Trophoblast cell (in vitro differentiated cells and primary cell): ENCODE data around the gene SPOCK1.

Experiments used
- DNase-seq, 2 donors: peaks; one replicate each; pipeline ENCODE4 v3.0.0-alpha.2; 2016
- H2AFZ ChIP-seq: 2 replicates; pipeline ENCODE4 v1.6.1; 2013; ENCODE audit warnings: low read length, moderate library complexity, mild to moderate bottlenecking; ENCODE audit not compliant: insufficient read depth, poor library complexity
- H2AK5ac ChIP-seq: 2 replicates; pipeline ENCODE4 v1.6.1; 2013; ENCODE audit warnings: mild to moderate bottlenecking, low read length
- H2BK120ac ChIP-seq: 2 replicates; pipeline ENCODE4 v1.6.1; 2013; ENCODE audit warnings: low read length, mild to moderate bottlenecking, moderate library complexity; ENCODE audit not compliant: insufficient read depth, poor library complexity
- H2BK12ac ChIP-seq: 2 replicates; pipeline ENCODE4 v1.6.1; 2013; ENCODE audit warnings: mild to moderate bottlenecking, low read length, moderate library complexity
- H2BK5ac ChIP-seq: 2 replicates; pipeline ENCODE4 v1.6.1; 2013; ENCODE audit warnings: low read length, low read depth, moderate library complexity, mild to moderate bottlenecking; ENCODE audit not compliant: poor library complexity
- H3K14ac ChIP-seq: 2 replicates; pipeline ENCODE4 v1.6.1; 2013; ENCODE audit warnings: mild to moderate bottlenecking, low read length
- H3K18ac ChIP-seq: 2 replicates; pipeline ENCODE4 v1.6.1; 2013; ENCODE audit warnings: mild to moderate bottlenecking, low read length
- H3K23ac ChIP-seq: 2 replicates; pipeline ENCODE4 v1.6.1; 2013; ENCODE audit warnings: low read length
- H3K27ac ChIP-seq: 2 replicates; pipeline ENCODE4 v1.5.1; 2013; ENCODE audit warnings: low read depth, mild to moderate bottlenecking, inconsistent platforms, low read length, moderate library complexity
- H3K27me3 ChIP-seq: 2 replicates; pipeline ENCODE4 v1.6.1; 2013; ENCODE audit warnings: inconsistent platforms, mild to moderate bottlenecking, low read length, moderate library complexity; ENCODE audit not compliant: insufficient read depth
- H3K36me3 ChIP-seq, 2 experiments: 1 replicate in 1 of 2; 2 replicates in 1 of 2; pipeline ENCODE4 v1.6.1; 2013; ENCODE audit warnings: low read length in 2 of 2, mild to moderate bottlenecking in 2 of 2, moderate library complexity in 1 of 2; ENCODE audit not compliant: insufficient read depth in 2 of 2, control insufficient read depth in 1 of 2
- H3K4ac ChIP-seq: 2 replicates; pipeline ENCODE4 v1.6.1; 2013; ENCODE audit warnings: low read depth, mild to moderate bottlenecking, low read length, moderate library complexity
- H3K4me1 ChIP-seq, 2 experiments: 1 replicate in 1 of 2; 2 replicates in 1 of 2; pipeline ENCODE4 v1.6.1; 2013; ENCODE audit warnings: low read length in 2 of 2, mild to moderate bottlenecking in 2 of 2, moderate library complexity in 1 of 2; ENCODE audit not compliant: insufficient read depth in 2 of 2, control insufficient read depth in 1 of 2
- H3K4me2 ChIP-seq: 2 replicates; pipeline ENCODE4 v1.6.1; 2013; ENCODE audit warnings: inconsistent platforms, mild to moderate bottlenecking, low read length, moderate library complexity
- H3K4me3 ChIP-seq: 2 replicates; pipeline ENCODE4 v1.5.1; 2013; ENCODE audit warnings: mild to moderate bottlenecking, low read depth, low read length, inconsistent platforms
- H3K79me1 ChIP-seq: one replicate; pipeline ENCODE4 v1.6.1; 2013; ENCODE audit warnings: low read length
- H3K79me2 ChIP-seq: 2 replicates; pipeline ENCODE4 v1.6.1; 2013; ENCODE audit warnings: low read length, mild to moderate bottlenecking; ENCODE audit not compliant: control insufficient read depth, insufficient read depth, poor library complexity
- H3K9ac ChIP-seq: 2 replicates; pipeline ENCODE4 v1.6.1; 2013; ENCODE audit warnings: mild to moderate bottlenecking, low read length
- H3K9me3 ChIP-seq: 2 replicates; pipeline ENCODE4 v1.6.1; 2013; ENCODE audit warnings: low read depth, mild to moderate bottlenecking, control low read depth, inconsistent platforms, low read length; ENCODE audit not compliant: insufficient read depth
- H4K12ac ChIP-seq: 2 replicates; pipeline ENCODE4 v1.6.1; 2013; ENCODE audit warnings: low read depth, mild to moderate bottlenecking, low read length, moderate library complexity
- H4K8ac ChIP-seq: 2 replicates; pipeline ENCODE4 v1.6.1; 2013; ENCODE audit warnings: low read depth, mild to moderate bottlenecking, low read length, moderate library complexity
- H4K91ac ChIP-seq: one replicate; pipeline ENCODE4 v1.6.1; 2013; ENCODE audit warnings: low read depth, mild to moderate bottlenecking, low read length, moderate library complexity
- WGBS: extraction: QIAGEN DNeasy Blood & Tissue Kit; methylation state at CpG from one replicate; pipeline ENCODE4 v1.1.7; 2013; ENCODE audit warnings: missing lambda C conversion rate; ENCODE audit not compliant: insufficient read length, insufficient coverage; ENCODE audit errors: extremely low coverage; 5-methylcytosine and 5-hydroxymethylcytosine counted together

SPOCK1 gene

DNA sequence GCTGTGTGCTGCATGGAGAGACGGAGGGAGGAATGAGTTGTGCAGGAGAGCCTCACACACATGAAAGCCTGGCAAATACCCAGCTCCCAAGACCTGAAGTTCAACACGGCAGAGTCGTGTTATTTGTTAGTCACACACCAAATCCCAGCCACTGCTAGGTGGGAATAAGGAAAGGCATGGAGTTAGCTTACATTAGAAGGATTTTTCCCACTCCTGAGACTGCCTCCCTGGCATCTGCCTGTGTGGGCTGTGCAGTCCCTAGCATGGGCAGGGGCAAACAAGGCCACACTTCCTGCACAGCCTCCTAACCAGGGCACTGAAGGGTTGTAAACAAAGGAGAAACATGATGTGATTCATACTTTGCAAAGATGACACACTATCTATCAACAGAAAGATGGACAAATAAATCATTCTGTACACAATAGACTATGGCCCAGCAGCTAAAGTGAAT, 306.8 kb downstream of the SPOCK1 start:
- no peak overlapping the region for H2BK12ac ChIP-seq
- H4K91ac ChIP-seq: no peak overlapping the region
- no peak overlapping the region for H2AFZ ChIP-seq
- H3K9me3 ChIP-seq: no peaks in the 10 kb centered on the region
- H3K23ac ChIP-seq: no peak overlapping the region
- H3K14ac ChIP-seq: no peak overlapping the region
- H3K4me3 ChIP-seq: no peak overlapping the region
- no peak overlapping the region for H3K4ac ChIP-seq
- H3K27ac ChIP-seq: no peak overlapping the region
- H3K9ac ChIP-seq: no peak overlapping the region
- H4K8ac ChIP-seq: no peak overlapping the region
- H2BK5ac ChIP-seq: no peak overlapping the region
- H2AK5ac ChIP-seq: no peak overlapping the region
- H3K4me1 ChIP-seq: peaks cover 0 to 1% of the 10 kb centered on the region in 2 experiments
- no peak for DNase-seq
- H3K18ac ChIP-seq: no peak overlapping the region
- H3K36me3 ChIP-seq: no peaks in the 10 kb centered on the region
- no peak overlapping the region for H4K12ac ChIP-seq
- no peak overlapping the region for H2BK120ac ChIP-seq
- H3K79me1 ChIP-seq: no peaks in the 10 kb centered on the region
- no peaks in the 10 kb centered on the region for H3K27me3 ChIP-seq
- no peak overlapping the region for H3K4me2 ChIP-seq
- no CpG with 5 or more reads among the region's 3 CpGs for WGBS
- no peaks in the 10 kb centered on the region for H3K79me2 ChIP-seq

DNA sequence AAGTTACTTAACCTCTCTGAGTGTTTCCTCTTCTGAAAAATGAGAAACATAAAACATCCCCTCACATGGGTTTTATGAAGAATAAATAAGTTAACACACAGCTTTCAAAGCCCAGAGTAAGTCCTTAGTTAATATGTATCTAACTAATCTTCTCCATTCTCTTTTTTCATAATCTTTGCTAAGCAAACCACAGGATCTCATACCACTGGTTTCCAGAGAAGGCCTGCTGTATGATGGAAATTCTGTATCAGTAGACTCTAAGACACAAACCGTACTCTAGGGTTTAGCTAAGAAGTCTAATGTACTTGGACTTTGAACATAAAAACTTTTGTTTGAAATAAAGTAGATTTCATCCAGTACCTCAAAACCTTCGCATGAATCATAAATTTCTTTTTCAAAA, 307.9 kb downstream of the SPOCK1 start:
- Histone ChIP-seq H3K23ac (no peak overlapping the region), H4K91ac (no peak overlapping the region), H3K14ac (no peak overlapping the region), H3K79me1 (no peaks in the 10 kb centered on the region), H3K4me2 (no peak overlapping the region), H3K27me3 (no peaks in the 10 kb centered on the region), H3K4me3 (no peak overlapping the region), H2BK5ac (no peak overlapping the region), H2AFZ (no peak overlapping the region), H3K9ac (no peak overlapping the region), H3K27ac (no peak overlapping the region), H3K18ac (no peak overlapping the region), H3K4me1 (peaks cover 0 to 4% of the 10 kb centered on the region in 2 experiments), H4K8ac (no peak overlapping the region), H2BK120ac (no peak overlapping the region), H3K79me2 (no peaks in the 10 kb centered on the region), H4K12ac (no peak overlapping the region), H2AK5ac (no peak overlapping the region), H3K9me3 (no peaks in the 10 kb centered on the region), H3K4ac (no peak overlapping the region), H3K36me3 (no peaks in the 10 kb centered on the region), H2BK12ac (no peak overlapping the region)
- DNase-seq: no peak
- WGBS: no CpG with 5 or more reads among the region's 2 CpGs

DNA sequence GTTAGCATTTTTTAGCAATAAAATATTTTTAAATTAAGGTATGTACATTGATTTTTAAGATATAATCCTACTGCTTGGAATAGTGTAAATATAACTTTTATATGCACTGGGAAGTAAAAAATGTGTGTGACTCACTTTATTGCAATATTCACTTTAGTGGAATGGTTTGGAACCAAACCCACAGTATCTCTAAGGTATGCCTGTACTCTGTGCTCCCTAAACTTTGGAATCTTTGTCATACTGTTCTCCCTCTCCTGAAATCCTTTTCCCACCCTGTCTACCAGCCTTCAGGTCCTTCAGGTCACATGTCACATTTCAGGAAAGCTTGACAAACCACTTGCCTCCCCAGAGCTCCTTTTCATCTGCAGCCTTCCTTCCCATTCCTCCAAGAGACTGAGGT, 308.7 kb downstream of the SPOCK1 start:
- H3K36me3 ChIP-seq: no peaks in the 10 kb centered on the region
- no peak overlapping the region for H3K23ac ChIP-seq
- no peak overlapping the region for H2BK120ac ChIP-seq
- H3K79me2 ChIP-seq: no peaks in the 10 kb centered on the region
- H4K8ac ChIP-seq: no peak overlapping the region
- H4K12ac ChIP-seq: no peak overlapping the region
- H3K14ac ChIP-seq: no peak overlapping the region
- H2BK12ac ChIP-seq: no peak overlapping the region
- no peak overlapping the region for H4K91ac ChIP-seq
- H3K4me1 ChIP-seq: peaks cover 0 to 4% of the 10 kb centered on the region in 2 experiments
- H3K9me3 ChIP-seq: no peaks in the 10 kb centered on the region
- no peaks in the 10 kb centered on the region for H3K79me1 ChIP-seq
- H2AFZ ChIP-seq: no peak overlapping the region
- H3K18ac ChIP-seq: no peak overlapping the region
- no peak overlapping the region for H3K4me2 ChIP-seq
- no peak overlapping the region for H3K9ac ChIP-seq
- H3K27ac ChIP-seq: no peak overlapping the region
- H3K27me3 ChIP-seq: no peaks in the 10 kb centered on the region
- H3K4me3 ChIP-seq: no peak overlapping the region
- H3K4ac ChIP-seq: no peak overlapping the region
- H2AK5ac ChIP-seq: no peak overlapping the region
- no peak overlapping the region for H2BK5ac ChIP-seq
- no peak for DNase-seq

DNA sequence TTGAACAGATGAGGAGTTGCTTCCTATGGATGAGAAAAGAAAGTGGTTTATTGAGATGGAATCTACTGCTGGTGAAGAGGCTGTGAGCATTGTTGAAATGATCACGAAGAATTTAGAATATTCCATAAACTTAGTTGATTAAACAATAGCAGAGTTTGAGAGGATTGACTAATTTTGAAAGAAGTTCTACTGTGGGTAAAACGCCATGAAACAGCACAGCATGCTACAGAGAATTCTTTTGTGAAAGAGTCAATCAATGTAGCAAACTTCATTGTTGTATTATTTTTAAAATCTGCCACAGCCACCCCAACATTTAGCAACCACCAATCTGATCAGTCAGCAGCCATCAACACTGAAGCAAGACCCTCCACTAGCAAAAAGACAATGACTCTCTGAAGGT, 309.1 kb downstream of the SPOCK1 start:
- H4K12ac ChIP-seq: no peak overlapping the region
- no peak overlapping the region for H3K4ac ChIP-seq
- WGBS: no CpG with 5 or more reads among the region's 2 CpGs
- H3K4me3 ChIP-seq: no peak overlapping the region
- H3K9ac ChIP-seq: no peak overlapping the region
- no peaks in the 10 kb centered on the region for H3K79me2 ChIP-seq
- no peak for DNase-seq
- no peaks in the 10 kb centered on the region for H3K27me3 ChIP-seq
- no peak overlapping the region for H4K8ac ChIP-seq
- H3K79me1 ChIP-seq: no peaks in the 10 kb centered on the region
- H3K4me2 ChIP-seq: no peak overlapping the region
- peaks cover 0 to 4% of the 10 kb centered on the region in 2 experiments for H3K4me1 ChIP-seq
- no peak overlapping the region for H4K91ac ChIP-seq
- no peak overlapping the region for H3K23ac ChIP-seq
- no peak overlapping the region for H3K18ac ChIP-seq
- no peak overlapping the region for H3K14ac ChIP-seq
- no peak overlapping the region for H2BK5ac ChIP-seq
- no peak overlapping the region for H2BK120ac ChIP-seq
- H2AK5ac ChIP-seq: no peak overlapping the region
- no peak overlapping the region for H2AFZ ChIP-seq
- no peaks in the 10 kb centered on the region for H3K9me3 ChIP-seq
- no peak overlapping the region for H3K27ac ChIP-seq
- H2BK12ac ChIP-seq: no peak overlapping the region
- H3K36me3 ChIP-seq: no peaks in the 10 kb centered on the region
